Astrocyte (in vitro differentiated cells and primary cell): ENCODE measurements around the gene FUZ. TPM values are rescaled to one million over a fixed set of nuclear protein-coding genes. Genes with fewer than 3 reads are reported as not detected.
A peak's percentile ranks its signal among the peaks of the same experiment; 100 is the strongest.

Experiments
- DNase-seq: peaks from one replicate; pipeline ENCODE4 v3.0.0-alpha.2; 2010; ENCODE audit warnings: low read depth
- FAIRE-seq: peaks from 2 replicates; lab custom pipeline; 2011; peaks lifted over from hg19 to GRCh38; lab: Jason Lieb, UNC
- H2AFZ ChIP-seq: 2 replicates; pipeline ENCODE4 v1.6.0; 2012; ENCODE audit warnings: low read depth, low read length, inconsistent platforms
- H3K27ac ChIP-seq: 2 replicates; pipeline ENCODE4 v1.5.1; 2011; ENCODE audit warnings: low read depth, low read length, inconsistent platforms
- H3K27me3 ChIP-seq: 2 replicates; pipeline ENCODE4 v1.6.0; 2011; ENCODE audit warnings: low read length, inconsistent platforms; ENCODE audit not compliant: insufficient read depth
- H3K36me3 ChIP-seq: 2 replicates; pipeline ENCODE4 v1.5.1; 2011; ENCODE audit warnings: low read length, inconsistent platforms; ENCODE audit not compliant: insufficient read depth
- H3K4me1 ChIP-seq: 2 replicates; pipeline ENCODE4 v1.5.1; 2011; ENCODE audit warnings: low read length, inconsistent platforms; ENCODE audit not compliant: insufficient read depth
- H3K4me2 ChIP-seq: 2 replicates; pipeline ENCODE4 v1.6.0; 2012; ENCODE audit warnings: low read length, inconsistent platforms
- H3K4me3 ChIP-seq: 2 replicates; pipeline ENCODE4 v1.5.1; 2011; ENCODE audit warnings: low read depth, mild to moderate bottlenecking, low read length, inconsistent platforms; ENCODE audit not compliant: insufficient read depth
- H3K79me2 ChIP-seq: 2 replicates; pipeline ENCODE4 v1.6.0; 2012; ENCODE audit warnings: mild to moderate bottlenecking, low read length, inconsistent platforms; ENCODE audit not compliant: insufficient read depth
- H3K9ac ChIP-seq: 2 replicates; pipeline ENCODE4 v1.6.0; 2012; ENCODE audit warnings: mild to moderate bottlenecking, low read length, inconsistent platforms
- H3K9me3 ChIP-seq: 2 replicates; pipeline ENCODE4 v1.5.1; 2012; ENCODE audit warnings: low read depth, mild to moderate bottlenecking, low read length, inconsistent platforms; ENCODE audit not compliant: insufficient read depth
- H4K20me1 ChIP-seq: 2 replicates; pipeline ENCODE4 v1.6.0; 2012; ENCODE audit warnings: low read length, inconsistent platforms; ENCODE audit not compliant: insufficient read depth
- H3K27ac Mint-ChIP-seq: one replicate; pipeline ENCODE4 v1.8.0; 2021; ENCODE audit warnings: mild to moderate bottlenecking, mixed read lengths; ENCODE audit not compliant: unreplicated experiment
- H3K27me3 Mint-ChIP-seq: one replicate; pipeline ENCODE4 v1.8.0; 2021; ENCODE audit warnings: low read depth, mixed read lengths; ENCODE audit not compliant: unreplicated experiment
- H3K36me3 Mint-ChIP-seq: one replicate; pipeline ENCODE4 v1.8.0; 2021; ENCODE audit warnings: low read depth, mixed read lengths; ENCODE audit not compliant: unreplicated experiment
- H3K4me1 Mint-ChIP-seq: one replicate; pipeline ENCODE4 v1.8.0; 2021; ENCODE audit warnings: low read depth, mixed read lengths; ENCODE audit not compliant: unreplicated experiment
- H3K4me3 Mint-ChIP-seq: one replicate; pipeline ENCODE4 v1.8.0; 2021; ENCODE audit warnings: mild to moderate bottlenecking, moderate library complexity, mixed read lengths; ENCODE audit not compliant: unreplicated experiment
- H3K9me3 Mint-ChIP-seq: one replicate; pipeline ENCODE4 v1.8.0; 2021; ENCODE audit warnings: mild to moderate bottlenecking, mixed read lengths; ENCODE audit not compliant: unreplicated experiment
- EZH2 ChIP-seq: IDR thresholded peaks from 2 replicates; pipeline ENCODE4 v1.6.1; 2012; ENCODE audit warnings: mild to moderate bottlenecking, low read length, inconsistent platforms; ENCODE audit not compliant: insufficient read depth
- total RNA-seq: library from RNA; stranded (reverse); gene quantifications from 2 replicates; pipeline ENCODE4 v1.2.1, GENCODE V29; 2021
- TF ChIP-seq, protein P1 (sequence below): IDR thresholded peaks from 2 replicates; pipeline ENCODE4 v1.5.1; 2011; ENCODE audit warnings: low read depth, mild to moderate bottlenecking, inconsistent platforms, low read length, moderate library complexity; ENCODE audit not compliant: insufficient read depth

FUZ gene
- total RNA-seq, 1 donor from 2014 or later, result 9.8 TPM

DNA sequence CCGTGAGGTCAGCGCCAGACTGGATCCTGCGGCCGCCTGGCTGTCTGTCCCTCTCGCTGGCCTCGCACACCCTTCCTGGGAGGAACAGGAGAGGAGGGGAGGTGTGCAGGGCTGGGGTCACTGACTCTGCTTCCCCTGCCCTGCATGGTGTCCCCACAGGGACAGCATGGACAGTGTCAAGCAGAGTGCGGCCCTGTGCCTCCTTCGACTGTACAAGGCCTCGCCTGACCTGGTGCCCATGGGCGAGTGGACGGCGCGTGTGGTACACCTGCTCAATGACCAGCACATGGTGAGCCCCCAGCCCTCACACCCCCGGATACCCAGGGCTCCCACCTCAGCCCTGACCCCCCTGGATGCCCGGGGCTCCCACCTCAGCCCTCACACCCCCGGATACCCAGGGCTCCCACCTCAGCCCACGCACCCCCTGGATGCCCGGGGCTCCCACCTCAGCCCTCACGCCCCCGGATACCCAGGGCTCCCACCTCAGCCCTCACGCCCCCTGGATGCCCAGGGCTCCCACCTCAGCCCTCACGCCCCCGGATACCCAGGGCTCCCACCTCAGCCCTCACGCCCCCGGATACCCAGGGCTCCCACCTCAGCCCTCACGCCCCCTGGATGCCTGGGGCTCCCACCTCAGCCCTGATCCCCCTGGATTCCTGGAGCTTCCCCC, 21.2 kb downstream of the FUZ start:
- Histone ChIP-seq H3K4me2 (no peak overlapping the region), H4K20me1 (peaks cover 39% of the 10 kb centered on the region), H3K27me3 (no peaks in the 10 kb centered on the region), H2AFZ (no peak overlapping the region), H3K4me1 (peaks cover 5% of the 10 kb centered on the region), H3K9me3 (no peaks in the 10 kb centered on the region), H3K9ac (no peak overlapping the region), H3K79me2 (peaks cover 30% of the 10 kb centered on the region), H3K27ac (no peak overlapping the region), H3K36me3 (peaks cover 19% of the 10 kb centered on the region), H3K4me3 (no peak overlapping the region)
- TF ChIP-seq, protein P1, sequence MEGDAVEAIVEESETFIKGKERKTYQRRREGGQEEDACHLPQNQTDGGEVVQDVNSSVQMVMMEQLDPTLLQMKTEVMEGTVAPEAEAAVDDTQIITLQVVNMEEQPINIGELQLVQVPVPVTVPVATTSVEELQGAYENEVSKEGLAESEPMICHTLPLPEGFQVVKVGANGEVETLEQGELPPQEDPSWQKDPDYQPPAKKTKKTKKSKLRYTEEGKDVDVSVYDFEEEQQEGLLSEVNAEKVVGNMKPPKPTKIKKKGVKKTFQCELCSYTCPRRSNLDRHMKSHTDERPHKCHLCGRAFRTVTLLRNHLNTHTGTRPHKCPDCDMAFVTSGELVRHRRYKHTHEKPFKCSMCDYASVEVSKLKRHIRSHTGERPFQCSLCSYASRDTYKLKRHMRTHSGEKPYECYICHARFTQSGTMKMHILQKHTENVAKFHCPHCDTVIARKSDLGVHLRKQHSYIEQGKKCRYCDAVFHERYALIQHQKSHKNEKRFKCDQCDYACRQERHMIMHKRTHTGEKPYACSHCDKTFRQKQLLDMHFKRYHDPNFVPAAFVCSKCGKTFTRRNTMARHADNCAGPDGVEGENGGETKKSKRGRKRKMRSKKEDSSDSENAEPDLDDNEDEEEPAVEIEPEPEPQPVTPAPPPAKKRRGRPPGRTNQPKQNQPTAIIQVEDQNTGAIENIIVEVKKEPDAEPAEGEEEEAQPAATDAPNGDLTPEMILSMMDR, result no peak
- no peak for TF ChIP-seq EZH2
- H3K27ac Mint-ChIP-seq, result no peak overlapping the region
- no peaks in the 10 kb centered on the region for H3K9me3 Mint-ChIP-seq
- H3K4me3 Mint-ChIP-seq, result no peak overlapping the region
- H3K4me1 Mint-ChIP-seq, result no peaks in the 10 kb centered on the region
- H3K27me3 Mint-ChIP-seq, result no peaks in the 10 kb centered on the region
- H3K36me3 Mint-ChIP-seq, result peaks cover 29% of the 10 kb centered on the region
- no peak for FAIRE-seq
- DNase-seq, result no peak

GRCh38 chr19:49790866-49791265, 22.2 kb downstream of the FUZ start:
- DNase-seq, result no peak
- Mint-ChIP-seq H3K27ac (no peak overlapping the region), H3K4me3 (no peak overlapping the region), H3K4me1 (peaks cover 7% of the 10 kb centered on the region), H3K27me3 (no peaks in the 10 kb centered on the region), H3K9me3 (no peaks in the 10 kb centered on the region), H3K36me3 (peaks cover 25% of the 10 kb centered on the region)
- peaks cover 12% of the 10 kb centered on the region for H3K4me1 ChIP-seq
- H3K79me2 ChIP-seq, result peaks cover 36% of the 10 kb centered on the region
- no peaks in the 10 kb centered on the region for H3K9me3 ChIP-seq
- no peak overlapping the region for H3K27ac ChIP-seq
- H3K4me2 ChIP-seq, result no peak overlapping the region
- H3K36me3 ChIP-seq, result peaks cover 11% of the 10 kb centered on the region
- TF ChIP-seq EZH2, result no peak
- TF ChIP-seq, protein P1, result no peak
- no peak overlapping the region for H2AFZ ChIP-seq
- no peaks in the 10 kb centered on the region for H3K27me3 ChIP-seq
- FAIRE-seq, result no peak
- peaks cover 42% of the 10 kb centered on the region for H4K20me1 ChIP-seq
- no peak overlapping the region for H3K4me3 ChIP-seq
- H3K9ac ChIP-seq, result no peak overlapping the region

GRCh38 chr19:49788857-49789256, 24.2 kb downstream of the FUZ start:
- DNase-seq (no peak), FAIRE-seq (no peak)
- H4K20me1 ChIP-seq, result peaks cover 52% of the 10 kb centered on the region
- H3K79me2 ChIP-seq, result peaks cover 36% of the 10 kb centered on the region
- peaks cover 12% of the 10 kb centered on the region for H3K36me3 ChIP-seq
- peaks cover 12% of the 10 kb centered on the region for H3K4me1 ChIP-seq
- no peaks in the 10 kb centered on the region for H3K9me3 ChIP-seq
- Mint-ChIP-seq H3K36me3 (peaks cover 27% of the 10 kb centered on the region), H3K4me3 (no peak overlapping the region), H3K27ac (peak overlapping the region; percentile 47), H3K9me3 (no peaks in the 10 kb centered on the region), H3K27me3 (no peaks in the 10 kb centered on the region), H3K4me1 (peaks cover 7% of the 10 kb centered on the region)
- no peak overlapping the region for H2AFZ ChIP-seq
- TF ChIP-seq, protein P1, result no peak
- TF ChIP-seq EZH2, result no peak
- no peak overlapping the region for H3K9ac ChIP-seq
- H3K4me2 ChIP-seq, result no peak overlapping the region
- H3K27ac ChIP-seq, result no peak overlapping the region
- H3K4me3 ChIP-seq, result no peak overlapping the region
- H3K27me3 ChIP-seq, result no peaks in the 10 kb centered on the region
